DOHH2 (cell line): ENCODE measurements around the gene RASA3.

ENCODE experiments used
- EZH2phosphoT487 ChIP-seq: fragments of 200-600 bp; sonication (generic); IDR thresholded peaks from 2 replicates; pipeline ENCODE4 v1.6.1; 2017; ENCODE audit warnings: borderline replicate concordance, mild to moderate bottlenecking, antibody characterized with exemption, low read length, moderate library complexity, mixed read lengths
- TF ChIP-seq, protein P1 (sequence below): fragments of 200-600 bp; sonication (generic); IDR thresholded peaks from one replicate; pipeline ENCODE4 v1.5.1; 2014; ENCODE audit warnings: antibody characterized with exemption, mild to moderate bottlenecking, low read depth, low read length; ENCODE audit not compliant: poor library complexity, severe bottlenecking

DNA sequence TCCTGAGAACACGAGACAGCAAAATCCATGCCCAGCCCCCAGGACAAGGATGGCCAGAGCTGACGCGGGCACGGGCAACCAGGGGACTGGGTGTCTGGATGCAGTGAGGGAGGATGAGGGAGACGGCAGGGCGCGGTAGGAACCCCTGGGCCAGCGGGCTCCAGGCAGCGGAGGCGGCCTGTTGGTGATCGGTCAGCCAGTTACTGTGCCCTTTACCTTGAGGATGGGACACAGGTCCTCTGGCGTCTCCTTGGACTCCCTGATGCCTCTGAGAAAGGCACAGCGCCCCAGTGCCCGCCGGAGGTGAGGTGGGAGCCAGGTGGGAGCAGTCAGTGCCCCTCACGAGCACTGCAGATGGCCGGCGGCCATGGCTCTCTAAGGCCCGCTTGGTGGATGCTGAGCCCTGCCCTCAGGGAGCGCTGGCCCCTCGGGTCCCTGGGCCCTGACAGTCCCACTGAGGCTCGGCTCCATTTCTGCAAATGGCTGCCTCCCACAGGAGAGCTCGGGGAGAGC lies 189.8 kb downstream of the RASA3 start:
- TF ChIP-seq, protein P1, sequence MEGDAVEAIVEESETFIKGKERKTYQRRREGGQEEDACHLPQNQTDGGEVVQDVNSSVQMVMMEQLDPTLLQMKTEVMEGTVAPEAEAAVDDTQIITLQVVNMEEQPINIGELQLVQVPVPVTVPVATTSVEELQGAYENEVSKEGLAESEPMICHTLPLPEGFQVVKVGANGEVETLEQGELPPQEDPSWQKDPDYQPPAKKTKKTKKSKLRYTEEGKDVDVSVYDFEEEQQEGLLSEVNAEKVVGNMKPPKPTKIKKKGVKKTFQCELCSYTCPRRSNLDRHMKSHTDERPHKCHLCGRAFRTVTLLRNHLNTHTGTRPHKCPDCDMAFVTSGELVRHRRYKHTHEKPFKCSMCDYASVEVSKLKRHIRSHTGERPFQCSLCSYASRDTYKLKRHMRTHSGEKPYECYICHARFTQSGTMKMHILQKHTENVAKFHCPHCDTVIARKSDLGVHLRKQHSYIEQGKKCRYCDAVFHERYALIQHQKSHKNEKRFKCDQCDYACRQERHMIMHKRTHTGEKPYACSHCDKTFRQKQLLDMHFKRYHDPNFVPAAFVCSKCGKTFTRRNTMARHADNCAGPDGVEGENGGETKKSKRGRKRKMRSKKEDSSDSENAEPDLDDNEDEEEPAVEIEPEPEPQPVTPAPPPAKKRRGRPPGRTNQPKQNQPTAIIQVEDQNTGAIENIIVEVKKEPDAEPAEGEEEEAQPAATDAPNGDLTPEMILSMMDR = no peak
- TF ChIP-seq EZH2phosphoT487 = no peak
